Thoracic aorta (tissue), 2 donors: ENCODE data around the gene SERTAD3. TPM values are rescaled to one million over a fixed set of nuclear protein-coding genes. Genes with fewer than 3 reads are reported as not detected.

Experiments used
- ATAC-seq: fragments of 150-250 bp; one replicate; pipeline ENCODE4 v1.8.0; 2017; ENCODE audit warnings: low read depth; ENCODE audit not compliant: insufficient number of reproducible peaks, low FRiP score
- DNase-seq: peaks from one replicate; pipeline ENCODE4 v3.0.0-alpha.2; 2020; ENCODE audit warnings: low spot score
- H3K27ac ChIP-seq, 2 donors: fragments of 200-600 bp; sonication (generic); 1 replicate in 1 of 2; 2 replicates in 1 of 2; pipeline ENCODE4 v1.5.1; 2016; ENCODE audit warnings: mild to moderate bottlenecking in 2 of 2, moderate library complexity in 2 of 2
- H3K27me3 ChIP-seq: fragments of 200-600 bp; sonication (generic); replicated peaks from 2 replicates; pipeline ENCODE4 v1.6.0; 2016; ENCODE audit warnings: mild to moderate bottlenecking; ENCODE audit not compliant: insufficient read depth
- H3K36me3 ChIP-seq: fragments of 200-600 bp; sonication (generic); one replicate; pipeline ENCODE4 v1.5.1; 2016
- H3K4me1 ChIP-seq, 2 donors: fragments of 200-600 bp; sonication (generic); 1 replicate in 1 of 2; 2 replicates in 1 of 2; pipeline versions ENCODE4 v1.5.1 to v1.6.0; 2016; ENCODE audit warnings: low read depth in 2 of 2, mild to moderate bottlenecking in 1 of 2; ENCODE audit not compliant: control insufficient read depth in 1 of 2
- H3K4me3 ChIP-seq: fragments of 200-600 bp; sonication (generic); 2 replicates; pipeline ENCODE4 v1.5.1; 2016; ENCODE audit warnings: mild to moderate bottlenecking
- H3K9me3 ChIP-seq: fragments of 200-600 bp; sonication (generic); 2 replicates; pipeline ENCODE4 v1.5.1; 2016
- CTCF ChIP-seq: fragments of 200-600 bp; sonication (generic); IDR thresholded peaks from one replicate; pipeline ENCODE4 v1.5.1; 2019; ENCODE audit warnings: antibody characterized with exemption
- total RNA-seq, 2 donors: library from RNA; depleted of rRNA; stranded (reverse); fragments of >200 nt; gene quantifications; one replicate each; pipeline versions ENCODE4 v1.1.0 to v1.2.3, GENCODE V29; 2016

SERTAD3 gene
- total RNA-seq, 2 donors from 2014 or later: 12.3 to 19.4 TPM

- no peak for ATAC-seq
- Histone ChIP-seq H3K4me3 (no peak overlapping the region), H3K9me3 (no peaks in the 10 kb centered on the region), H3K27me3 (no peaks in the 10 kb centered on the region), H3K4me1 (peaks cover 8 to 18% of the 10 kb centered on the region in 2 donors), H3K36me3 (peaks cover 7% of the 10 kb centered on the region), H3K27ac (no peak overlapping the region)
- no peak for DNase-seq
- TF ChIP-seq CTCF: no peak
Observed at GRCh38 chr19:40418040-40418439, 26.1 kb downstream of the SERTAD3 start.

- no peak for TF ChIP-seq CTCF
- Histone ChIP-seq H3K27me3 (no peaks in the 10 kb centered on the region), H3K9me3 (no peaks in the 10 kb centered on the region), H3K36me3 (peaks cover 3% of the 10 kb centered on the region), H3K4me1 (peaks cover 8 to 13% of the 10 kb centered on the region in 2 donors), H3K27ac (no peak overlapping the region), H3K4me3 (no peak overlapping the region)
- ATAC-seq (no peak), DNase-seq (no peak)
Observed at GRCh38 chr19:40417643-40417981, 26.5 kb downstream of the SERTAD3 start.

GRCh38 chr19:40416918-40417642 lies 27.1 kb downstream of the SERTAD3 start:
- no peak for TF ChIP-seq CTCF
- no peak for ATAC-seq
- no peak overlapping the region for H3K4me3 ChIP-seq
- H3K9me3 ChIP-seq: no peaks in the 10 kb centered on the region
- DNase-seq: no peak
- H3K27me3 ChIP-seq: no peaks in the 10 kb centered on the region
- H3K36me3 ChIP-seq: no peaks in the 10 kb centered on the region
- peaks cover 8% of the 10 kb centered on the region in 2 donors for H3K4me1 ChIP-seq
- no peak overlapping the region for H3K27ac ChIP-seq

- no peak overlapping the region for H3K4me3 ChIP-seq
- peaks cover 4 to 9% of the 10 kb centered on the region in 2 donors for H3K4me1 ChIP-seq
- no peaks in the 10 kb centered on the region for H3K27me3 ChIP-seq
- H3K9me3 ChIP-seq: no peaks in the 10 kb centered on the region
- H3K36me3 ChIP-seq: no peaks in the 10 kb centered on the region
- ATAC-seq: no peak
- TF ChIP-seq CTCF: no peak
- no peak for DNase-seq
- no peak overlapping the region for H3K27ac ChIP-seq
Observed at GRCh38 chr19:40415768-40416167, 28.4 kb downstream of the SERTAD3 start.

GRCh38 chr19:40414542-40415535 lies 29.3 kb downstream of the SERTAD3 start:
- Histone ChIP-seq H3K4me1 (peaks cover 4 to 9% of the 10 kb centered on the region in 2 donors), H3K9me3 (no peaks in the 10 kb centered on the region), H3K27ac (no peak overlapping the region), H3K27me3 (no peaks in the 10 kb centered on the region), H3K36me3 (no peaks in the 10 kb centered on the region), H3K4me3 (no peak overlapping the region)
- TF ChIP-seq CTCF: no peak
- DNase-seq: no peak
- no peak for ATAC-seq
